Spleen (tissue), 3 donors: ENCODE results near the gene PRKAA2.

Experiments
- POLR2A ChIP-seq, 3 donors: fragments of 450-650 bp; IDR thresholded peaks; one replicate each; pipeline ENCODE4 v1.5.1; 2017; ENCODE audit warnings: antibody characterized with exemption in 3 of 3, mild to moderate bottlenecking in 1 of 3
- POLR2AphosphoS5 ChIP-seq, 3 donors: sonication (generic); formaldehyde crosslinking; IDR thresholded peaks; one replicate each; pipeline ENCODE4 v1.5.1; 2017; ENCODE audit warnings: antibody characterized with exemption in 3 of 3

DNA sequence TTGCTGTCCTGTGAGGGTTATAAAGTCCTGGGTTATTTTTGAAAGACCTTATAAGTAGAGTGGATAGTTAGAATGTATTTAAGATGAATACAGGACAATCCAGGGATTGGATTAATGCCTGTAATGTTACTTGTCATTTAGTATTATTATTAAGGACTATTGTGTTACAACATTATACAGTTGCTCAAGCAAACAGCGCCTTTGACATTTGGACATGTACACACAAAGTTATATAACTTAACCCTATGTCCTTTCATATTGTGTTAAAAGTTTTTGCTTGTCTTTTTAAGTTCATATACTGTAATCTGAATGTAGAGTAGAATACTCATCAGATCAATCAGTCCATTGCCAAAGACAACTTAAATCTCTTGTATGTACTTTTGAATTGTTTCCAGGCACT lies 2.0 kb downstream of the PRKAA2 start:
- TF ChIP-seq POLR2AphosphoS5 (IDR thresholded peaks at IDR 0.05), result no peak
- no peak for TF ChIP-seq POLR2A (IDR thresholded peaks at IDR 0.05)
